PC-3 (cell line): ENCODE data around the gene ATP5PD. TPM values are rescaled to one million over a fixed set of nuclear protein-coding genes. Genes with fewer than 3 reads are reported as not detected.
A peak's percentile ranks its signal among the peaks of the same experiment; 100 is the strongest.

ENCODE experiments used
- ATAC-seq: fragments of 200-7000 bp; cut with Tn5 transposase; 2 replicates; pipeline ENCODE4 v1.9.1; 2020; ENCODE audit warnings: mild to moderate bottlenecking, moderate library complexity
- Bru-seq: library from RNA; stranded (reverse); fragments of 400-500 nt; gene quantifications from one replicate; lab custom pipeline; 2021; lab: Mats Ljungman, UMichigan
- BruChase-seq, 2 experiments: library from RNA; stranded (reverse); fragments of 400-500 nt; gene quantifications; one replicate each; lab custom pipeline; 2021; lab: Mats Ljungman, UMichigan
- BruUV-seq: library from RNA; stranded (reverse); fragments of 400-500 nt; replicated peaks from 2 replicates; lab custom pipeline; 2021; lab: Mats Ljungman, UMichigan
- CTCF ChIA-PET: fragments of 300-600 bp; sonication (Branson Sonifier 250); formaldehyde crosslinking; loops from one replicate; lab custom pipeline; 2022; ENCODE audit warnings: antibody characterized with exemption; lab: Charles Lee
- POLR2A ChIA-PET: fragments of 300-600 bp; sonication (Branson Sonifier 250); formaldehyde crosslinking; loops from one replicate; lab custom pipeline; 2022; ENCODE audit warnings: antibody characterized with exemption; ENCODE audit not compliant: unreplicated experiment; lab: Charles Lee
- DNase-seq: peaks from one replicate; pipeline ENCODE4 v3.0.0-alpha.2; 2015
- H2AFZ ChIP-seq: fragments of 300-600 bp; sonication (generic); 2 replicates; pipeline ENCODE4 v1.6.0; 2016; ENCODE audit warnings: antibody characterized with exemption, low read length
- H3F3A ChIP-seq: fragments of 300-600 bp; sonication (generic); one replicate; pipeline ENCODE4 v1.6.0; 2017; ENCODE audit warnings: antibody characterized with exemption, low read length, control low read depth, mild to moderate bottlenecking; ENCODE audit not compliant: unreplicated experiment
- H3K27ac ChIP-seq: fragments of 300-600 bp; sonication (generic); 2 replicates; pipeline ENCODE4 v1.5.1; 2016; ENCODE audit warnings: mild to moderate bottlenecking, low read length
- H3K27me3 ChIP-seq: fragments of 300-600 bp; sonication (generic); 2 replicates; pipeline ENCODE4 v1.6.1; 2016; ENCODE audit warnings: low read length, mixed read lengths
- H3K36me3 ChIP-seq: fragments of 300-600 bp; sonication (generic); 2 replicates; pipeline ENCODE4 v1.6.1; 2016; ENCODE audit warnings: low read depth, mixed run types, low read length, mixed read lengths
- H3K4me1 ChIP-seq: fragments of 300-600 bp; sonication (generic); 2 replicates; pipeline ENCODE4 v1.5.1; 2016; ENCODE audit warnings: low read length; ENCODE audit not compliant: insufficient read depth
- H3K4me2 ChIP-seq: fragments of 300-600 bp; sonication (generic); 2 replicates; pipeline ENCODE4 v1.6.0; 2016; ENCODE audit warnings: low read length
- H3K4me3 ChIP-seq: fragments of 300-600 bp; sonication (generic); 2 replicates; pipeline ENCODE4 v1.5.1; 2016; ENCODE audit warnings: mild to moderate bottlenecking, low read length, mixed read lengths
- H3K79me2 ChIP-seq: fragments of 300-600 bp; sonication (generic); 2 replicates; pipeline ENCODE4 v1.6.1; 2017; ENCODE audit warnings: low read length, mixed read lengths
- H3K9ac ChIP-seq: fragments of 300-600 bp; sonication (generic); 2 replicates; pipeline ENCODE4 v1.6.0; 2016; ENCODE audit warnings: mild to moderate bottlenecking, low read length
- H3K9me2 ChIP-seq: fragments of 300-600 bp; sonication (generic); replicated peaks from 2 replicates; pipeline ENCODE4 v1.6.1; 2016; ENCODE audit warnings: mixed run types, low read length, mixed read lengths
- H3K9me3 ChIP-seq: fragments of 300-600 bp; sonication (generic); 2 replicates; pipeline ENCODE4 v1.6.1; 2016; ENCODE audit warnings: low read length, mixed read lengths
- H4K20me1 ChIP-seq: fragments of 300-600 bp; sonication (generic); 2 replicates; pipeline ENCODE4 v1.6.1; 2016; ENCODE audit warnings: low read length, mixed read lengths
- EZH2 ChIP-seq: fragments of 300-600 bp; sonication (generic); IDR thresholded peaks from one replicate; pipeline ENCODE4 v1.6.1; 2017; ENCODE audit warnings: antibody characterized with exemption, mild to moderate bottlenecking, low read length; ENCODE audit not compliant: unreplicated experiment
- EZH2phosphoT487 ChIP-seq: fragments of 300-600 bp; sonication (generic); IDR thresholded peaks from 2 replicates; pipeline ENCODE4 v1.6.1; 2018; ENCODE audit warnings: mild to moderate bottlenecking, antibody characterized with exemption, low read length, borderline replicate concordance
- intact Hi-C: fragments of 100-400 bp; cut with micrococcal nuclease; formaldehyde crosslinking; loops from 2 replicates; pipeline ENCODE4 v1.9.0; 2023
- long read RNA-seq: library from polyadenylated mRNA; unstranded; transcript quantifications from one replicate; pipeline ENCODE4 v2.0.0, GENCODE V29; 2021; ENCODE audit not compliant: unreplicated experiment
- total RNA-seq: library from RNA; depleted of rRNA; stranded (reverse); fragments of >200 nt; gene quantifications from 2 replicates; pipeline ENCODE4 v1.2.3, GENCODE V29; 2014; rRNA removed
- TF ChIP-seq, protein P1 (sequence below): fragments of 300-600 bp; sonication (generic); conservative IDR thresholded peaks from 2 replicates; pipeline ENCODE4 v1.5.1; 2017; ENCODE audit warnings: antibody characterized with exemption, low read depth, mild to moderate bottlenecking, low read length

ATP5PD gene
- total RNA-seq (361 and 374 TPM in 2 replicates), Bru-seq, nascent RNA (percentile 93 among the genes with signal in this experiment), BruChase-seq, experiment 1, labeled RNA remaining after a 6-hour chase (percentile 92 among the genes with signal in this experiment), BruChase-seq, experiment 2, labeled RNA remaining after a 2-hour chase (percentile 89 among the genes with signal in this experiment)
- long read RNA-seq, transcript ATP5PD-201 (6 exons, 603 nt): major isoform, 142 of 174 reads
- long read RNA-seq, transcript ATP5PD-204 (2 exons, 2,191 nt): minor isoform, 12 of 174 reads
- long read RNA-seq, partial matches to known transcripts: 10 of 174 reads
- long read RNA-seq, other reads (novel, unspliced or antisense): 10 of 174 reads

DNA sequence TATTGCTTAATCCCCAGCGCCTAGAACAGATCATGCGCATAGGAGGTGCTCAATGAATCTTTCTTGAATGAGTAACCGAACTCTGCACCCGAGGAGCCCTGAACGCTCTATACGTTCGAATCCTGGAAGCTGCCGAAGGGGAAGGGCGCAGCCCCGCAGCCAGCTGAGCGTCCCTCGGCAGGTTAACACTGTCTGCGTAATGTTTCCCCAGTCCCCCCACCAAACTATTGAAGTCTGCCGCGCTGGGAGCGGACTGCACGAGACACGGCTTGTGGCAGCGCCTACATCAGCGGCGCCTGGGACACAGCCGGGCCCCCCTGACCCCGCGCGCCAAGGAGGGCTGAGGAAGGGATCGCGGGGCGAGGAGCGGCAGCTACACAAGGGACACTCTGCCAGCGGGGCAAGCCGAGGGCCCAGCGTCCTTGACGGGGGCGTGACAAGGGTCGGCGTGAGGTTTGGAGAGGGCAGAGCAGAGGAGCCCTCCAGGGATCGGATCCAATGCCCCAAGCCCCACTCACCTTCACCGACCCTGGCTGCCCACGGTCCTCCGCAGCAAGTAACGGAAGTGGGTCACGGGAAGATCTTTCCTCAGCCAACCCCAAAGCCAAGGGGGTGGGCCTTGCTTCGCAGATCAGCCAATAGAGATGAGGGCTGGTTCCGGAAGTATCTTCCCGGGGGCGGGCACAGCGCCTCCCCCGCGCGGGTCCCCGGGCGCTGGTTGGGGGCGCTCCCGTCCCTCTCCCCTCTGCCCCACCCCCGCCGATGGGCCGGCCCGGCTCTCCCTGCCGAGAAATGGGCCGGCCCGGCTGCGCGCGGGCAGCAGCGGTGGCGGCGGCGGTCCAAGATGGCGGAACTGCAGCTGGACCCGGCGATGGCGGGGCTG lies at the start of gene ATP5PD, which contains the start of gene KCTD2:
ATP5PD (minus strand) TSS at position 563 of the 883 bp plus-strand sequence. CDS start 4,319 bp downstream, outside the sequence.
KCTD2 (plus strand) TSS at position 819 of the 883 bp plus-strand sequence; CDS start at position 845, 26 bp downstream.
- peak within 1 kb of the TSS; percentile 96 for H3K9ac ChIP-seq
- peak within 1 kb of the TSS; percentile 99 for H3K4me3 ChIP-seq
- no peak for TF ChIP-seq EZH2
- TF ChIP-seq, protein P1, sequence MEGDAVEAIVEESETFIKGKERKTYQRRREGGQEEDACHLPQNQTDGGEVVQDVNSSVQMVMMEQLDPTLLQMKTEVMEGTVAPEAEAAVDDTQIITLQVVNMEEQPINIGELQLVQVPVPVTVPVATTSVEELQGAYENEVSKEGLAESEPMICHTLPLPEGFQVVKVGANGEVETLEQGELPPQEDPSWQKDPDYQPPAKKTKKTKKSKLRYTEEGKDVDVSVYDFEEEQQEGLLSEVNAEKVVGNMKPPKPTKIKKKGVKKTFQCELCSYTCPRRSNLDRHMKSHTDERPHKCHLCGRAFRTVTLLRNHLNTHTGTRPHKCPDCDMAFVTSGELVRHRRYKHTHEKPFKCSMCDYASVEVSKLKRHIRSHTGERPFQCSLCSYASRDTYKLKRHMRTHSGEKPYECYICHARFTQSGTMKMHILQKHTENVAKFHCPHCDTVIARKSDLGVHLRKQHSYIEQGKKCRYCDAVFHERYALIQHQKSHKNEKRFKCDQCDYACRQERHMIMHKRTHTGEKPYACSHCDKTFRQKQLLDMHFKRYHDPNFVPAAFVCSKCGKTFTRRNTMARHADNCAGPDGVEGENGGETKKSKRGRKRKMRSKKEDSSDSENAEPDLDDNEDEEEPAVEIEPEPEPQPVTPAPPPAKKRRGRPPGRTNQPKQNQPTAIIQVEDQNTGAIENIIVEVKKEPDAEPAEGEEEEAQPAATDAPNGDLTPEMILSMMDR: no peak
- TF ChIP-seq EZH2phosphoT487: no peak
- ChIA-PET CTCF (interaction anchor here (0.5 to 1.6 kb wide), 2 partner anchors 12 to 50 kb away, joined by 6 to 8 read pairs; no protein-coding TSS in a partner anchor), POLR2A (interaction anchor here (0.6 to 0.7 kb wide), 2 partner anchors 1305 to 1399 kb away, joined by 3 to 5 read pairs; no protein-coding TSS in a partner anchor)
- peaks cover 18% of the 10 kb centered on the region for H3K36me3 ChIP-seq
- TSS peak; percentile 71 for BruUV-seq
- peak; percentile 92 for ATAC-seq
- peaks cover 13% of the 10 kb centered on the region for H3K4me1 ChIP-seq
- intact Hi-C loops: loop anchor here (1.0 kb wide), 1 partner anchor 11 kb away; no protein-coding TSS in a partner anchor
- peak within 1 kb of the TSS; percentile 79 for H3K27ac ChIP-seq
- no peaks in the 10 kb centered on the region for H3K9me2 ChIP-seq
- DNase-seq: peak; percentile 99
- no peaks in the 10 kb centered on the region for H3F3A ChIP-seq
- peak within 1 kb of the TSS; percentile 95 for H3K4me2 ChIP-seq
- H3K79me2 ChIP-seq: peaks cover 50% of the 10 kb centered on the region
- H4K20me1 ChIP-seq: no peaks in the 10 kb centered on the region
- H3K9me3 ChIP-seq: no peaks in the 10 kb centered on the region
- no peaks in the 10 kb centered on the region for H3K27me3 ChIP-seq
- peak within 1 kb of the TSS; percentile 87 for H2AFZ ChIP-seq

- peaks cover 33% of the 10 kb centered on the region for H3K4me1 ChIP-seq
- H3K4me3 ChIP-seq: no peak overlapping the region
- TF ChIP-seq, protein P1: no peak
- TF ChIP-seq EZH2 (no peak), EZH2phosphoT487 (no peak)
- peak overlapping the region; percentile 87 for H3K27ac ChIP-seq
- H3K9me2 ChIP-seq: no peaks in the 10 kb centered on the region
- peak; percentile 99 for DNase-seq
- no peaks in the 10 kb centered on the region for H3K27me3 ChIP-seq
- CTCF ChIA-PET: interaction anchor here (0.5 to 1.6 kb wide), 8 partner anchors 10 to 105 kb away, joined by 3 to 8 read pairs (median 4); partner anchors contain the start of gene ATP5PD
- H3F3A ChIP-seq: no peaks in the 10 kb centered on the region
- H3K9ac ChIP-seq: peak overlapping the region; percentile 51
- no peaks in the 10 kb centered on the region for H3K9me3 ChIP-seq
- peak overlapping the region; percentile 40 for H2AFZ ChIP-seq
- intact Hi-C loops: no loop called here
- no peaks in the 10 kb centered on the region for H3K36me3 ChIP-seq
- no peaks in the 10 kb centered on the region for H3K79me2 ChIP-seq
- no peaks in the 10 kb centered on the region for H4K20me1 ChIP-seq
- peak; percentile 99 for ATAC-seq
- H3K4me2 ChIP-seq: peak overlapping the region; percentile 62
- POLR2A ChIA-PET: interaction anchor here (0.5 to 0.9 kb wide), 6 partner anchors 11 to 272 kb away, joined by 3 to 42 read pairs (median 5); partner anchors contain the start of gene ARMC7
- no TSS peak for BruUV-seq
Measured at GRCh38 chr17:75096082-75096625, 49.4 kb upstream of the ATP5PD start.
